Heart left ventricle (tissue), 13 donors: ENCODE data around the gene PTPRC.

ENCODE experiments used
- POLR2A ChIP-seq, 2 donors: fragments of 450-650 bp; IDR thresholded peaks; one replicate each; pipeline ENCODE4 v1.6.1; 2017; ENCODE audit warnings: antibody characterized with exemption in 2 of 2, mild to moderate bottlenecking in 2 of 2, moderate library complexity in 2 of 2
- TF ChIP-seq, protein P1 (sequence below), 12 donors: fragments of 200-600 bp; sonication (generic) in 4 of 12; IDR thresholded peaks; one replicate each; pipeline versions ENCODE4 v1.5.0 to v1.8.0; 2018 to 2022; ENCODE audit warnings: antibody characterized with exemption in 12 of 12, mild to moderate bottlenecking in 5 of 12
- donor health status: ischemic (EF 13 %, LVEDD 7.1; RV severe dilation, severe dysfunction).
- donor health status: DM: no; HTN: yes; CAD: no.
- donor health status: DM: no; HTN: no; CAD: no.
- donor health status: ischemic (EF 25% LVEDD 6.9; RV normal size, moderate dysfunction).
- donor health status: ischemic (EF 25% LVEDD 5.7; RV mildly dilated, moderate dysfunction).
- donor health status: ischemic (EF 35%, LVEDD 5.7; RV mildly dilated, moderate dysfunction).
- donor health status: nonischemic (EF 11% LVEDD 7.7; RV severe dilation, severe dysfunction).
- donor health status: DM: yes; HTN: yes; CAD: no.
- donor health status: PGD.
- donor health status: ischemic (EF 29% LVEDD 5.4; RV normal size, mild dysfunction).
- donor health status: nonischemic (EF 23%, LVEDD 6.1; RV moderate dilation, normal function).

- TF ChIP-seq, protein P1, sequence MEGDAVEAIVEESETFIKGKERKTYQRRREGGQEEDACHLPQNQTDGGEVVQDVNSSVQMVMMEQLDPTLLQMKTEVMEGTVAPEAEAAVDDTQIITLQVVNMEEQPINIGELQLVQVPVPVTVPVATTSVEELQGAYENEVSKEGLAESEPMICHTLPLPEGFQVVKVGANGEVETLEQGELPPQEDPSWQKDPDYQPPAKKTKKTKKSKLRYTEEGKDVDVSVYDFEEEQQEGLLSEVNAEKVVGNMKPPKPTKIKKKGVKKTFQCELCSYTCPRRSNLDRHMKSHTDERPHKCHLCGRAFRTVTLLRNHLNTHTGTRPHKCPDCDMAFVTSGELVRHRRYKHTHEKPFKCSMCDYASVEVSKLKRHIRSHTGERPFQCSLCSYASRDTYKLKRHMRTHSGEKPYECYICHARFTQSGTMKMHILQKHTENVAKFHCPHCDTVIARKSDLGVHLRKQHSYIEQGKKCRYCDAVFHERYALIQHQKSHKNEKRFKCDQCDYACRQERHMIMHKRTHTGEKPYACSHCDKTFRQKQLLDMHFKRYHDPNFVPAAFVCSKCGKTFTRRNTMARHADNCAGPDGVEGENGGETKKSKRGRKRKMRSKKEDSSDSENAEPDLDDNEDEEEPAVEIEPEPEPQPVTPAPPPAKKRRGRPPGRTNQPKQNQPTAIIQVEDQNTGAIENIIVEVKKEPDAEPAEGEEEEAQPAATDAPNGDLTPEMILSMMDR (IDR thresholded peaks at IDR 0.05), result no peak
- TF ChIP-seq POLR2A (IDR thresholded peaks at IDR 0.05), result no peak
Measured at GRCh38 chr1:198598796-198599321, 40.0 kb upstream of the PTPRC start.
